ENCODE measurements around the gene FCN1. TPM values are rescaled to one million over a fixed set of nuclear protein-coding genes. Genes with fewer than 3 reads are reported as not detected.

The FCN1 gene
- total and polyA plus RNA-seq, 9 of the 15 experiments (the other 6 are each of a cell fraction or from before 2014, with no cell fraction given) = not detected

- H3K9me3 ChIP-seq (replicated peaks; ENCODE audit: control insufficient read depth, insufficient read depth, low read depth, low read length) = no peaks in the 10 kb centered on the region
- H3K9ac ChIP-seq (ENCODE audit: insufficient read depth in 1 of 2, low read depth in 2 of 2, low read length in 2 of 2) = no peak overlapping the region
- DNase-seq (ENCODE audit: extremely low read depth in 1 of 4, low spot score in 3 of 4) = no peak
- H3K4me3 ChIP-seq = no peak overlapping the region
- H3K27ac ChIP-seq (ENCODE audit: extremely low read depth, low read depth, low read length) = no peak overlapping the region
- POLR2A ChIA-PET = no interaction called here
- no TSS peak for BruUV-seq (replicated peaks)
- H2AFZ ChIP-seq (ENCODE audit: low read depth, low read length) = no peak overlapping the region
- no peak overlapping the region for H3K4me2 ChIP-seq (ENCODE audit: insufficient read depth, low read length)
- peaks cover 0 to 5% of the 10 kb centered on the region in 2 experiments; a peak in 2 of 5 replicates for H3K27me3 ChIP-seq (ENCODE audit: control insufficient read depth in 2 of 2, insufficient read depth in 2 of 2, low read length in 2 of 2)
- ATAC-seq = no peak
- H3K4me1 ChIP-seq (replicated peaks in 1 of 2; ENCODE audit: control insufficient read depth in 2 of 2, insufficient read depth in 2 of 2, low read length in 2 of 2) = no peaks in the 10 kb centered on the region
- in situ Hi-C loops (cut with MboI) (no loop called here), intact Hi-C loops (cut with micrococcal nuclease) (no loop called here)
- WGBS (ENCODE audit: insufficient coverage, low coverage, missing lambda C conversion rate) = 0% methylated on average over 1 of the region's 1 CpG
- CTCF ChIA-PET (ENCODE audit: low intra/inter-chr PET ratio) = no interaction called here
- H3K9me1 ChIP-seq (ENCODE audit: control insufficient read depth, insufficient read depth, low read length) = no peaks in the 10 kb centered on the region
- FAIRE-seq = no peak
- H4K20me1 ChIP-seq (replicated peaks; ENCODE audit: control insufficient read depth, insufficient read depth, low read length) = no peaks in the 10 kb centered on the region
- no peaks in the 10 kb centered on the region for H3K36me3 ChIP-seq (ENCODE audit: control insufficient read depth, insufficient read depth, low read length)
- TF ChIP-seq PTTG1 (tag; IDR thresholded peaks at IDR 0.05; ENCODE audit: low read depth) = no peak
- no peak for TF ChIP-seq ZFPM2 (CRISPR knock-in tag; IDR thresholded peaks at IDR 0.05)
- TF ChIP-seq AFF4 (CRISPR knock-in tag; IDR thresholded peaks at IDR 0.05) = no peak
- TF ChIP-seq MTA2 (IDR thresholded peaks at IDR 0.05; ENCODE audit: low read depth) = no peak
- TF ChIP-seq RBM25 (IDR thresholded peaks at IDR 0.05; ENCODE audit: low read depth, low read length, severe bottlenecking) = no peak
- H3K79me2 ChIP-seq (ENCODE audit: control insufficient read depth, insufficient read depth, low read length) = no peaks in the 10 kb centered on the region
Observed at GRCh38 chr9:134955156-134955555, 37.4 kb upstream of the FCN1 start.
